EH (cell line): ENCODE measurements around the gene B3GALT5.
"Not testable (repeated sequence)": the region's sequence is repeated elsewhere in the genome, so short reads cannot be mapped to it uniquely, and the experiment has no call there.

Source experiments
- DNase-seq: peaks from one replicate; pipeline ENCODE4 v3.0.0-alpha.2; 2015; ENCODE audit warnings: low read depth

The B3GALT5 gene

GRCh38 chr21:39667353-39667891 is 54.7 kb downstream of the B3GALT5 start:
- no peak for DNase-seq

GRCh38 chr21:39668369-39668768 is 55.6 kb downstream of the B3GALT5 start:
- DNase-seq, result no peak

GRCh38 chr21:39669485-39669884 is 56.7 kb downstream of the B3GALT5 start:
- DNase-seq, result no peak

- no peak for DNase-seq
Observed at GRCh38 chr21:39669976-39670661, 57.4 kb downstream of the B3GALT5 start.

- DNase-seq, result no peak
Observed at GRCh38 chr21:39670701-39671100, 58.0 kb downstream of the B3GALT5 start.

- DNase-seq, result no peak
Observed at GRCh38 chr21:39671986-39672385, 59.2 kb downstream of the B3GALT5 start.

- DNase-seq, result no peak
Observed at GRCh38 chr21:39673163-39673562, 60.4 kb downstream of the B3GALT5 start.

- no peak for DNase-seq
Observed at GRCh38 chr21:39673736-39674135, 61.0 kb downstream of the B3GALT5 start.

- DNase-seq, result no peak
Observed at GRCh38 chr21:39674801-39675200, 62.1 kb downstream of the B3GALT5 start.

GRCh38 chr21:39675590-39675989 is 62.9 kb downstream of the B3GALT5 start:
- DNase-seq, result no peak

- DNase-seq, result no peak
Observed at GRCh38 chr21:39675993-39676661, 63.4 kb downstream of the B3GALT5 start.

GRCh38 chr21:39680216-39680615 is 67.5 kb downstream of the B3GALT5 start:
- DNase-seq, result no peak

GRCh38 chr21:39681257-39681656 is 68.5 kb downstream of the B3GALT5 start:
- DNase-seq, result no peak

- peak; percentile 85 for DNase-seq
Observed at GRCh38 chr21:39681845-39682244, 69.1 kb downstream of the B3GALT5 start.

GRCh38 chr21:39685236-39685635 is 72.5 kb downstream of the B3GALT5 start:
- DNase-seq, result no peak

- no peak for DNase-seq
Observed at GRCh38 chr21:39685991-39686390, 73.3 kb downstream of the B3GALT5 start.

- no peak for DNase-seq
Observed at GRCh38 chr21:39686646-39687468, 74.1 kb downstream of the B3GALT5 start.

- DNase-seq, result no peak
Observed at GRCh38 chr21:39688010-39688409, 75.3 kb downstream of the B3GALT5 start.

- DNase-seq, result not testable (repeated sequence)
Observed at GRCh38 chr21:39689860-39690259, 77.1 kb downstream of the B3GALT5 start.

- no peak for DNase-seq
Observed at GRCh38 chr21:39690454-39690853, 77.7 kb downstream of the B3GALT5 start.

- no peak for DNase-seq
Observed at GRCh38 chr21:39694750-39695149, 82.0 kb downstream of the B3GALT5 start.

- no peak for DNase-seq
Observed at GRCh38 chr21:39696196-39696595, 83.5 kb downstream of the B3GALT5 start.

- DNase-seq, result no peak
Observed at GRCh38 chr21:39696618-39697017, 83.9 kb downstream of the B3GALT5 start.
